ENCODE results near the gene C1orf174. TPM values are rescaled to one million over a fixed set of nuclear protein-coding genes. Genes with fewer than 3 reads are reported as not detected.

C1orf174 gene
- total and polyA plus RNA-seq, 11 donors: 7.9 to 16.4 (median 11.3) TPM

- intact Hi-C loops (cut with DNase I): no loop called here
- Histone ChIP-seq H3K27me3 (no peaks in the 10 kb centered on the region), H3K9me3 (no peaks in the 10 kb centered on the region), H3K4me3 (no peak overlapping the region), H3K36me3 (peaks cover 0 to 76% (median 53%) of the 10 kb centered on the region in 9 donors), H3K27ac (no peak overlapping the region), H3K4me1 (no peaks in the 10 kb centered on the region)
- DNase-seq: no peak
- 77 to 86% (median 84%) methylated on average over 9 to 18 of the region's 18 CpGs for WGBS, 4 donors
- TF ChIP-seq CTCF (IDR thresholded peaks at IDR 0.05) (no peak), POLR2A (IDR thresholded peaks at IDR 0.05) (no peak)
- no peak for ATAC-seq
Observed at GRCh38 chr1:3869751-3870301, 30.2 kb downstream of the C1orf174 start.

- intact Hi-C loops (cut with DNase I): no loop called here
Observed at GRCh38 chr1:3868464-3869006, 31.5 kb downstream of the C1orf174 start.

GRCh38 chr1:3865606-3866160 lies 34.4 kb downstream of the C1orf174 start:
- H3K4me1 ChIP-seq: no peaks in the 10 kb centered on the region
- no peak overlapping the region for H3K27ac ChIP-seq
- DNase-seq (no peak), ATAC-seq (no peak)
- H3K9me3 ChIP-seq: no peaks in the 10 kb centered on the region
- H3K36me3 ChIP-seq: peaks cover 0 to 46% (median 25%) of the 10 kb centered on the region in 9 donors
- no peak for TF ChIP-seq POLR2A (IDR thresholded peaks at IDR 0.05)
- no peak for TF ChIP-seq CTCF (IDR thresholded peaks at IDR 0.05)
- H3K4me3 ChIP-seq: no peak overlapping the region
- no peaks in the 10 kb centered on the region for H3K27me3 ChIP-seq
- WGBS, 4 donors: 81 to 83% (median 81%) methylated on average over 17 to 18 of the region's 18 CpGs
- intact Hi-C loops (cut with DNase I): no loop called here

More at GRCh38 chr1:3868464-3869006, 31.5 kb downstream of the C1orf174 start:
- ATAC-seq (peak in 3 of 4 donors; percentile 29 to 49 (median 47)), DNase-seq (no peak)
- Histone ChIP-seq H3K4me1 (no peaks in the 10 kb centered on the region), H3K36me3 (peaks cover 0 to 70% (median 42%) of the 10 kb centered on the region in 9 donors), H3K9me3 (no peaks in the 10 kb centered on the region), H3K27ac (no peak overlapping the region), H3K4me3 (no peak overlapping the region), H3K27me3 (no peaks in the 10 kb centered on the region)
- TF ChIP-seq CTCF (IDR thresholded peaks at IDR 0.05) (no peak), POLR2A (IDR thresholded peaks at IDR 0.05) (no peak)
- WGBS, 4 donors: 74 to 89% (median 83%) methylated on average over 13 of the region's 13 CpGs

- ATAC-seq: no peak
- no peak for DNase-seq
- Histone ChIP-seq H3K27ac (no peak overlapping the region), H3K9me3 (no peaks in the 10 kb centered on the region), H3K4me1 (no peaks in the 10 kb centered on the region), H3K27me3 (no peaks in the 10 kb centered on the region), H3K36me3 (peaks cover 0 to 38% (median 17%) of the 10 kb centered on the region in 9 donors), H3K4me3 (no peak overlapping the region)
- intact Hi-C loops (cut with DNase I): no loop called here
- no peak for TF ChIP-seq CTCF (IDR thresholded peaks at IDR 0.05)
- TF ChIP-seq POLR2A (IDR thresholded peaks at IDR 0.05): no peak
- 88 to 98% (median 94%) methylated on average over 6 of the region's 6 CpGs for WGBS, 4 donors
Observed at GRCh38 chr1:3864884-3865283, 35.2 kb downstream of the C1orf174 start.

All from heart left ventricle (tissue), 16 donors.